Stimulated activated CD8-positive, alpha-beta memory T cell treated with anti-CD3 and anti-CD28 coated beads, Interleukin-4, amount 100 ng/mL, for 24 hours (primary cell): ENCODE results near the gene WSB2.
"Not testable (repeated sequence)": the region's sequence is repeated elsewhere in the genome, so short reads cannot be mapped to it uniquely, and the experiment has no call there.

Experiments used
- DNase-seq: peaks from one replicate; pipeline ENCODE4 v3.0.0-alpha.2; 2020; ENCODE audit warnings: low read depth

The WSB2 gene

GRCh38 chr12:118035190-118036041 is 25.6 kb downstream of the WSB2 start:
- DNase-seq: no peak

- DNase-seq: no peak
These were observed 26.4 kb downstream of the WSB2 start for GRCh38 chr12:118034429-118035189.

DNA sequence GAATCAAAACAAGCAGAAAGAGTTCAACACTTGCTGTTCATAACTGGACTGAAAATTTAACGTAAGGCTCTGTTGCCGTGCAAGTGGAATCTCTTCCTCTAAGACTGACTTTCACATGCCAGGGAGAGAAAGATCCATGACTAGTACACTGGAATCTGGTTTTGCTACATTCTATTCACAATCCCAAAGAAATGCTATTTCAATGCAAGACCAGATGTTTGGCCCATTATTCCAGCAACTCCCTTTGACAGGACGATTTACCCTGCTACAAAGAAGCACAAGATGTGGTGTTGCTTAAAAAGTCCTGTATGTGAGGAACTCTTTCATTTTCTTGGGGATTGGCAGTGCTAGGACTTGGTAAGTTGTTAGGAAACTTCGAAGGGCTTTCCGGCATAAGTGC is 27.1 kb downstream of the WSB2 start:
- no peak for DNase-seq

GRCh38 chr12:118033323-118033722 is 27.7 kb downstream of the WSB2 start:
- DNase-seq: no peak

- DNase-seq: no peak
These were observed 28.8 kb downstream of the WSB2 start for GRCh38 chr12:118032188-118032587.

GRCh38 chr12:118029166-118029565 is 31.8 kb downstream of the WSB2 start:
- no peak for DNase-seq

- DNase-seq: no peak
These were observed 35.8 kb downstream of the WSB2 start for GRCh38 chr12:118025168-118025567.

GRCh38 chr12:118023301-118023860 is 37.6 kb downstream of the WSB2 start:
- DNase-seq: no peak

GRCh38 chr12:118022728-118023109 is 38.3 kb downstream of the WSB2 start:
- no peak for DNase-seq

DNA sequence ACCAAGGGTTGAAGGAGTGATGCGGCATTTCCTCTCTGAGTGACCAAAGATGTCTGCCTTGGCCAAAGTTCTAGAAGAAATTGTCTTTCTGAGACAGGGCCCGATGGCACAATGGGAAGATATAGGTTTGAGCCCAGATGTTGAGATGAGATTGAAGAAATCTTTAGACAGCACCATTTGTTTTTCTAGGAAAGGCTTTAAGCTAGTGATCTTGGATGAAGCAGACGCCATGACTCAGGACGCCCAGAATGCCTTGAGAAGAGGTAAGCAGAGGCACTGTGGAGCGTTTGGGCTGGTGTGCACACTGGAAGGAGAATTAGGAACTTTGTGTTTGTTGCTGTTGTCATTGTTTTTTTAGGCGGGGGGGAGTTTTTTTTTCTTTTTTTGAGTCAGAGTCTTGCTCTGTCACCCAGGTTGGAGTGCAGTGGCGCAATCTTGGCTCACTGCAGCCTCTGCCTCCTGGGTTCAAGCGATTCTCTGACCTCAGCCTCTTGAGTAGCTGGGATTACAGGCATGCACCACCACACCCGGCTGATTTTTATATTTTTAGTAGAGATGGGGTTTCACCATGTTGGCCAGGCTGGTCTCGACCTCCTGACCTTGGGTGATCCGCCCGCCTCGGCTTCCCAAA is 38.8 kb downstream of the WSB2 start:
- DNase-seq: not testable (repeated sequence)

- DNase-seq: no peak
These were observed 40.9 kb downstream of the WSB2 start for GRCh38 chr12:118020036-118020435.

DNA sequence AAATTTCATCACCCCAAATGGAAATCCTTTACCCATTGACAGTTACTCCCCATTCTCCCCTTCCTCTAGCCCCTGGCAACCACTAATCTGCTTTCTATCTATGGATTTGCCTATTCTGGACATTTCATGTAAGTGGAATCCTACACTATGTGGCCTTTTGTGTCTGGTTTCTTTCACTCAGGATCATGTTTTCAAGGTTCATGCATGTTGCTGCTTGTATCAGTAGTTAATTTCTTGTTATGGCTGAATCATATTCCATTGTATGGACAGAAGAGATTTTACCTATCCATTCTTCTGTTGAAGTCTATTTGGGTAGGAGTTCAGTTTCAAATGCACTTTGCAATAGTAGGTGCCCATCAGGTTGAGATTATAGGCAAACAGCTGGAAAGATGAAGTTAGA is 43.1 kb downstream of the WSB2 start:
- DNase-seq: no peak

DNA sequence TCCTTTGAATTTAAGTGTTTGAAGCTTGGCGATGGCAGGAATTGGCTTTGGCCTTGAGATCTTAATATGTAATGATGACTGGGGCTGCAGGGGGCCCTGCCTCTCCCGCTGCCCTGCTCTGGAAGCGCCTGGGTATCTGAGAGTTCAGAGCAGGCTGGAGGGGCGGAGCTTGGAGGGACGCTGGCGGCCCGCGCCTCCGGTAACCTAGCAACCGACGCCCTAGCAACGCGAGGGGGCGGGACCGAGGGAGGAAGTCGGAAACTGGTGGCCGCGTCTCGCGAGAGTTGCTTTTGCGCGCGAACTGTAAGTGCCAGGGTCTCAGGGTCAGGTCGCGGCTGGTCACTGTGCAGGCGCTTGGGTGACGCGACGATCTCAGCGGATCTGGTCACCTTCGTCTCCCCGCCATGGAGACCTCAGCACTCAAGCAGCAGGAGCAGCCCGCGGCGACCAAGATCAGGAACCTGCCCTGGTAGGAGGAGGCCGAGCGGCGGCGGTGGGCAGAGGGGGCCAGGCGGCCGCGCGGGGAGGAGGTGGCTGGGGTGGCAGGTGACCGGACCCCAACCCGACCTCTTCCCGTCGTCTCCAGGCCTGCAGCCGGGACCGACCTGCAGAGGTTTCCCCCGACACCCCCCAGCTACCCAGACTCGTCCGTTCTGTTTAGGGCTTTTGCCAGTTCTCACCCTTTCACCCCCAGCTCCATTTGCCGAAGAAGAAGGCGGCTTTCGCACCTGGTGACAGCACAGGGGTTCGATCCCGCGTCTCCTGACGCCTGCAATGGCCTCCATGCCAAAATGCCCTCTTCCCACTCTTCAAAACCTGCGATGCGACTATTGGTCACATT is 44.3 kb downstream of the WSB2 start, which contains the start of gene RFC5:
RFC5 (plus strand) TSS at position 280 of the 841 bp plus-strand sequence; CDS start at position 405, 125 bp downstream.
- peak; percentile 97 for DNase-seq

DNA sequence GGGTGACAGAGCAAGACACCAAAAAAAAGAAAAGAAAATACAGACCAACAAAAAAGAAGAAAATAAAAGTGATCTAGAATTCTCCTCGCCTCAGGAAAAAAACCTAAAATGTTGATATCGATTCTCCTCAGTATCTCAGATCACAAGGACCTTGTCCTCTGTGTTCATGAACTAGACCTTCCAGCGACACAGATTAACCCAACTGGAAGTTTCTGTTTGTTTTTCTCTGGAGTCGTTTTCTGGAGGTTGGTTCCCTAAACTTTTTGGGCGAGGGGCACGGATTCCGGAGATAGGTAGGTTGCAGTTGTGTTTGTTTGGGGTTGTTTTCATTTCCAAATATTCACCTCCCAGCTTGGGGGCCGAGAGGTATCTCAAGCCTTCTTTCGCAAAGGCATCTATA is 45.0 kb downstream of the WSB2 start:
- no peak for DNase-seq

GRCh38 chr12:118015306-118015705 is 45.7 kb downstream of the WSB2 start:
- DNase-seq: no peak

DNA sequence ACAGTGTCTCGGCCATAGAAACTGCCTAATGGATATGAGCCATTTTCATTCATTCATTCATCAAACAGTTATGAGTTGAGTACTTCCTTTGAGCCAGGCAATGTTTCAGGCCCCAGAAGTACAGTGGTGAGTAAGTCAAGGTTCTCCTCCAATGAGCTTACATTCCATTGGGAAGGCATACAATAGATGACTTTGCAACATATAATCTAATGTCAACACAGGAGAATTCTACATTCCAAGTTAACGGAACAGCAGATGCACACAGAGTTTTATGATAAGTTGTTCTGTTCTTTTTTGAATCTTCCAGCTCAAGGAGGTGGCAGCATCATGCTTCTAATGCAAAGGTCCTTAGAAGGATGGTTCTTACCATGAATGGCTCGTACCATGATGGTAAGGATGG is 47.7 kb downstream of the WSB2 start:
- DNase-seq: no peak

DNA sequence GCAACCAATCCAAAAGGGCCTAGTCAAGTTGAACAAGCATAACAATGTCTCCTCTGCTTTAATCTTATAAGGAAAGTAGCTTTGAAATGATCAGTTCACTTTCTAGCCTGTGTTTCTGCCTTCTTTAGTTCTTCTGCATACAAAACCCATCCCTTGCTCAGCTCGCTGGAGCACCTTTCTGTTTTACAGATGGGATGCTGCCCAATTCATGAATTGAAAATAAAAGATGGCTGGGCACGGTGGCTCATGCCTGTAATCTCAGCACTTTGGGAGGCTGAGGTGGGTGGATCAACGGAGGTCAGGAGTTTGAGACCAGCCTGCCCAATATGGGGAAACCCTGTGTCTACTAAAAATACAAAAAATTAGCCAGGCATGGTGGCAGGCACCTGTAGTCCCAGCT is 49.0 kb downstream of the WSB2 start:
- no peak for DNase-seq

DNA sequence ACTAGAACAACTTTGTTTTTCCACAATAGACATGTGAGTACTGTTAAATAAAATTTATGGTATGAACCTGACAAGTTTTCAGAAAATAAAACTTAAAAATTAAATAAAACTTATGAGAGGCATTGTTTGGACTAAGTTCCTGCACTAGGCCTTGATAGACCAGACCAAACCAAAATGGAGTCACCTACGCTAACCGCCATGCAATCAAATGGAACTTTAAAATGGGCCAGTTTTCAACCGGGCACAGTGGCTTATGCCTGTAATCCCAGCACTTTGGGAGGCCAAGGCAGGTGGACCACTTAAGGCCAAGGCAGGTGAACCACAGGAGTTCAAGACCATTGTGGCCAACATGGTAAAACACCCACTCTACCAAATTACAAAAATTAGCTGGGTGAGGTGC is 49.6 kb downstream of the WSB2 start:
- no peak for DNase-seq

- DNase-seq: no peak
These were observed 50.1 kb downstream of the WSB2 start for GRCh38 chr12:118010903-118011302.

GRCh38 chr12:117999806-118000205 is 61.2 kb downstream of the WSB2 start:
- not testable (repeated sequence) for DNase-seq

GRCh38 chr12:117998719-117999118 is 62.3 kb downstream of the WSB2 start:
- DNase-seq: no peak
